ENCODE data around the gene CFAP20. TPM values are rescaled to one million over a fixed set of nuclear protein-coding genes. Genes with fewer than 3 reads are reported as not detected.

The CFAP20 gene
- total RNA-seq, 1 experiment from 2014 or later, result 59.7 TPM

DNA sequence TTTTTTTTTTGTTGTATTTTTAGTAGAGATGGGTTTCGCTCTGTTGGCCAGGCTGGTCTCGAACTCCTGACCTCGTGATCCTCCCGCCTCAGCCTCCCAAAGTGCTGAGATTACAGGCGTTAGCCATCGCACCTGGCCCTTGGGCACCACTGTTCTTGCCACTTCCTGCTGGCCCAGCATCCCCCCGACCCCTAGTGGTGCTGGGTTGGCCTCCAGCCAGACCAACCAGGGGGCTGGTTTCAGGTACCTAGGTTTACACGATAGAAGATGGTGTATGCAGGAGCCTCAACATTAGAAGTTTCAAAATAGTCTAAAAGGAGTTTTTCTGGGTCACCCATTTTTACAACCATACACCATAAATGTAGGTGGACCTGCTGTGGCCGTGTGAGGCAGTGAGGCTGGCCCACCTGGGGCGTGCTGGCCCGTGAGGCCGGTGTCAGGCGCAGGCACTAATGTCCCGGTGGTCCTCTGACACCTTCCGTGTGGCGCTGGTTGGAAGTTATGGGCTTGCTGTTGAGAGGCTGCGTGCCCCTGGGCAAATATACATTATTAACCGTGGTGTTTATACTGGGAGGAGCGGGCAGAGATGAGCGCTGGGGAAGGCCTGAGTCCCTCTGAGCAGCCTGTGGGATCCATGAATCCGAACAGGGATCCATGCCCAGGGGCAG lies 43.5 kb downstream of the CFAP20 start:
- RAD21 ChIA-PET (ENCODE audit: low non-redundant PET in 1 of 2, low total read pairs in 2 of 2, uncharacterized antibody in 2 of 2, unreplicated experiment in 2 of 2), result no interaction called here
- Histone ChIP-seq H3K9me2 (ENCODE audit: insufficient read depth) (no peaks in the 10 kb centered on the region), H3K9me3 (ENCODE audit: control insufficient read depth in 1 of 2, insufficient read depth in 1 of 2, low read depth in 1 of 2, low read length in 2 of 2) (no peaks in the 10 kb centered on the region), H3K27me3 (ENCODE audit: insufficient read depth, low read length) (no peaks in the 10 kb centered on the region), H2AFZ (ENCODE audit: low read depth, low read length, poor library complexity, severe bottlenecking) (no peak overlapping the region), H3K4me2 (ENCODE audit: low read length) (no peak overlapping the region), H3K9ac (ENCODE audit: low read length) (no peak overlapping the region), H3K4me1 (ENCODE audit: control insufficient read depth in 1 of 2, insufficient read depth in 2 of 2, low read length in 2 of 2) (peaks cover 0 to 4% of the 10 kb centered on the region in 2 experiments; a peak in 1 of 4 replicates), H3K36me3 (ENCODE audit: control insufficient read depth in 1 of 2, insufficient read depth in 2 of 2, low read length in 2 of 2) (no peaks in the 10 kb centered on the region), H3K79me2 (ENCODE audit: insufficient read depth, low read length) (no peaks in the 10 kb centered on the region), H3K27ac (ENCODE audit: low read depth, low read length) (no peak overlapping the region), H4K20me1 (ENCODE audit: insufficient read depth) (no peaks in the 10 kb centered on the region), H3K4me3 (replicated peaks in 1 of 2; ENCODE audit: low read depth in 1 of 2, low read length in 2 of 2) (no peak overlapping the region)
- no TSS peak for BruUV-seq (replicated peaks)
- POLR2A ChIA-PET, result no interaction called here
- TF ChIP-seq FOSL1 (IDR thresholded peaks at IDR 0.05; ENCODE audit: low read depth), result no peak
- TF ChIP-seq SIN3A (IDR thresholded peaks at IDR 0.05; ENCODE audit: low read depth), result no peak
- no peak for TF ChIP-seq YY1 (IDR thresholded peaks at IDR 0.05; ENCODE audit: extremely low read depth, insufficient replicate concordance, low read depth, low read length)
- no peak for TF ChIP-seq EZH2 (IDR thresholded peaks at IDR 0.05)
- no peak for TF ChIP-seq ZBTB33 (IDR thresholded peaks at IDR 0.05; ENCODE audit: extremely low read depth, insufficient replicate concordance, low read length)
- no peak for TF ChIP-seq RAD21 (IDR thresholded peaks at IDR 0.05; ENCODE audit: low read depth)
- TF ChIP-seq ELF1 (IDR thresholded peaks at IDR 0.05; ENCODE audit: borderline replicate concordance, low read depth), result no peak
- no peak for TF ChIP-seq SP1 (IDR thresholded peaks at IDR 0.05; ENCODE audit: low read depth)
- TF ChIP-seq CTCF (IDR thresholded peaks at IDR 0.05 in 2 of 3, conservative IDR thresholded peaks at IDR 0.05 in 1 of 3; ENCODE audit: borderline replicate concordance in 1 of 3, insufficient read depth in 1 of 3, low read depth in 2 of 3, low read length in 2 of 3), result no peak
- no peak for TF ChIP-seq ZNF274 (IDR thresholded peaks at IDR 0.05; ENCODE audit: low read depth, low read length)
- TF ChIP-seq REST (IDR thresholded peaks at IDR 0.05; ENCODE audit: low read depth), result no peak
- no peak for TF ChIP-seq EZH2phosphoT487 (IDR thresholded peaks at IDR 0.05; ENCODE audit: borderline replicate concordance)
- TF ChIP-seq MAX (IDR thresholded peaks at IDR 0.05), result no peak
- no peak for TF ChIP-seq JUND (IDR thresholded peaks at IDR 0.05)
- TF ChIP-seq POLR2AphosphoS5 (IDR thresholded peaks at IDR 0.05; ENCODE audit: low read depth, low read length), result no peak
- TF ChIP-seq ATF3 (IDR thresholded peaks at IDR 0.05), result no peak
- TF ChIP-seq TCF7L2 (IDR thresholded peaks at IDR 0.05; ENCODE audit: borderline replicate concordance, extremely low read depth, insufficient read depth, insufficient read length), result no peak
- intact Hi-C loops (cut with micrococcal nuclease), result no loop called here
- CTCF ChIA-PET, result interaction anchor here (0.5 kb wide), 1 partner anchor 488 kb away, joined by 6 read pairs; no protein-coding TSS in a partner anchor
- DNase-seq (ENCODE audit: low read depth, low spot score), result no peak
- ATAC-seq, result no peak

Measured in HCT116 (cell line).